GM12873 (cell line): ENCODE data around the gene GPR15LG.

ENCODE experiments used
- TF ChIP-seq, protein P1 (sequence below): IDR thresholded peaks from 2 replicates; pipeline ENCODE4 v1.5.1; 2012; ENCODE audit warnings: low read depth, mild to moderate bottlenecking, moderate library complexity, low read length, control low read depth; ENCODE audit not compliant: insufficient read depth; ENCODE audit errors: missing control alignments

GPR15LG gene

DNA sequence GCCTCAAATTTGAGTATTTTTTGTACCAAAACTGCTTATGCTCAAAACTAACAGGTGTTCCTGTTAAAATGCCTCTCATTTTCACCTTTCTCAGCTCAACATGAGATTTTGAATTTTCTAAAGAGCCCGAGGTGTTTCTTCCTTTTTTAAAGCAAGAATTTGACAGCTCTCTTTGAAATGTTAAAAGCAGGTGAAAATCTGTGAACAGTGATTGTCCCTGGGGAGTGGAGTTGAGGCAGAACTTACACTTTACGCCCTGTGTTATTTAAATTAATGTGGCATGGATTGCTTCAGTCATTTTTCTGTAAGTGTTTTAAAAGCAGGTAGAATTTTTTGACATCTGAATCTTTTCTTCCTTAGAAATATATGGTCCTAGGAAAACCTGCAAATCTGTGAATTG lies 9.2 kb upstream of the GPR15LG start:
- TF ChIP-seq, protein P1, sequence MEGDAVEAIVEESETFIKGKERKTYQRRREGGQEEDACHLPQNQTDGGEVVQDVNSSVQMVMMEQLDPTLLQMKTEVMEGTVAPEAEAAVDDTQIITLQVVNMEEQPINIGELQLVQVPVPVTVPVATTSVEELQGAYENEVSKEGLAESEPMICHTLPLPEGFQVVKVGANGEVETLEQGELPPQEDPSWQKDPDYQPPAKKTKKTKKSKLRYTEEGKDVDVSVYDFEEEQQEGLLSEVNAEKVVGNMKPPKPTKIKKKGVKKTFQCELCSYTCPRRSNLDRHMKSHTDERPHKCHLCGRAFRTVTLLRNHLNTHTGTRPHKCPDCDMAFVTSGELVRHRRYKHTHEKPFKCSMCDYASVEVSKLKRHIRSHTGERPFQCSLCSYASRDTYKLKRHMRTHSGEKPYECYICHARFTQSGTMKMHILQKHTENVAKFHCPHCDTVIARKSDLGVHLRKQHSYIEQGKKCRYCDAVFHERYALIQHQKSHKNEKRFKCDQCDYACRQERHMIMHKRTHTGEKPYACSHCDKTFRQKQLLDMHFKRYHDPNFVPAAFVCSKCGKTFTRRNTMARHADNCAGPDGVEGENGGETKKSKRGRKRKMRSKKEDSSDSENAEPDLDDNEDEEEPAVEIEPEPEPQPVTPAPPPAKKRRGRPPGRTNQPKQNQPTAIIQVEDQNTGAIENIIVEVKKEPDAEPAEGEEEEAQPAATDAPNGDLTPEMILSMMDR, result no peak

DNA sequence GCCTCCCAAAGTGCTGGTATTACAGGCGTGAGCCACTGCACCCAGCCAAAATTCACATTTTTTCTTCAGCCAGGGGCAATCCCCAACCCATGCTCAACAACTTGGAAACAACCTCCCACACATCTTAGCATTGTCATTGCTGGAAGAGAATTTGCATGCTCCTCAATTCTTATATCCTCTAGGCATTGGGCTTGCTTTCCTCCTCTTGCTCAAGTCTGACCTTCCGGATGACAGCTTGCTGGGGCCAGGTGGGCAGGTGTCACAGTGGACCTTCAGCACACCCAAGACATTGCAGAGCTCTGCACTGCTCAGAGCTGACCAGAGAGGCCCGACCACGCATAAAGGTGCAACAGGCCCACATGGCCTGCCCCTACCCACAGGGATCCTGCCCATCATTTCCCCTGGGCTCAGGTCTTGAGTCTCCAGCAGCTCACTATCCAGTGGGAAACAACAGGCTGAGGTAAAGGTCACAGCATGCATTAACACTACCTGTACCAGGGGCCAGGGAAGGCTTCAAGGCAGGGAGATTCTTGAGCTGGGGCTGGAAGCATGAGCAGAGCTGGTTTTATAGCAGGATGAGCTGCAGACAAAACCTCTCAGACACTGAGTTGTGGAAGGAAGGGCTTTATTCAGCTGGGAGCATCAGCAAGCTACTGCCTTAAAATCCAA lies 6.8 kb upstream of the GPR15LG start:
- TF ChIP-seq, protein P1, result no peak

DNA sequence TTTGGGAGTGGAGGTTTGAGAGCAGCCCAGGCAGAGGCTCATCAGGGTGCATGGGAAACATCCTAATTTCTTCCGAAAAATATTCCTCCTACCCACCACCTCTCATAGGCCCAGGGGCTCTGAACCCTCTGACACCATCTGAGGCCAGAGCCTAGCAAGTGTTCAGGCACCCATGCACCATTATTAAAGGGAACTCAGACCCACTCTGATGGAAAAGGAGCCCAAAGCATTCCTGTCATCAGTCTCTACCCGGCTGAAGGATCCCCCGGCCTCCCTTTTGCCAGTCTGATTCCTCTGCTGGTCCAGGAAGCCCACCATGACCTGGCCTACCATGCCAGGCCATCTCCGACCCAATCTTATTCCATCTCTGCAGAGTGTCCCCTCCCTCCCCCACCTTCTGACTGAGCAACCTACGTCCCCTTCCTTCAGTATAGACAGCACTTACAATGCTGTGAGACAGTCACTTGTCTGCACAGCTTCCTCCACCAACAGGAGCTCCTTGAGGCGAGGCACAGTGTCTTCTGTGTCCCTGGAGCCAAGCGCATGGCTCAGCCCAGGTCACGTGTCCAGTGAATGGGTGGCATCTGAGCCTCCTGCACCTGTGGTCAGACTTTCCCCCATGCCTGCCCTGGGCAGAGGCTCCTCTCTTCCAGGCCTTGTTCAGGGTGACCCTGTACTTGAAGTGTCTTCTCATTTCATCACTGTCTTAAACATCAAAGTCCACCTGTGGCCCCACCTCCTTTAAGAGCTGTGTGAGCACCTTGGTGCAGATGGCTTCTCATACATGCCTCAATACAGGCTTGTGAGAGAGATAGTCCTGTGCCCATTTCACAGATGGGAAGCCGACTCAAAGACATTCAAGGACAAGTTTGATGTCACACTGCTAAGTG lies 889 bp upstream of the GPR15LG start:
- TF ChIP-seq, protein P1, result no peak

DNA sequence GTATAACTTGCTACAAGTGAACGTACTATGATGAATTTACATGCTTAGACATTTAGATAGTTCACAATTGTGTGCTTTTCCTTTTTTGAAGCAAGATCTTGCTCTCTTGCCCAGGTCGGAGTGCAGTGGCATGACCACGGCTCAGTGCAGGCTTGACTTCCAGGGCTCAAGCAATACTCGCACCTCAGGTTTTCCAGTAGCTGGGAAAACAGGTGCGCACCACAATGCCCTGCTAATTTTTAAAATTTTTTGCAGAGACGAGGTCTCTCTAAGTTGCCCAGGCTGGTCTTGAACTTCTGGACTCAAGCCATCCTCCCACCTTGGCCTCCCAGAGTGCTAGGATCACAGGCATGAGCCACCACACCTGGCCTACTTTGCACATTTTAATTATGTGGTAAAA lies 1.8 kb downstream of the GPR15LG start:
- TF ChIP-seq, protein P1, result no peak

DNA sequence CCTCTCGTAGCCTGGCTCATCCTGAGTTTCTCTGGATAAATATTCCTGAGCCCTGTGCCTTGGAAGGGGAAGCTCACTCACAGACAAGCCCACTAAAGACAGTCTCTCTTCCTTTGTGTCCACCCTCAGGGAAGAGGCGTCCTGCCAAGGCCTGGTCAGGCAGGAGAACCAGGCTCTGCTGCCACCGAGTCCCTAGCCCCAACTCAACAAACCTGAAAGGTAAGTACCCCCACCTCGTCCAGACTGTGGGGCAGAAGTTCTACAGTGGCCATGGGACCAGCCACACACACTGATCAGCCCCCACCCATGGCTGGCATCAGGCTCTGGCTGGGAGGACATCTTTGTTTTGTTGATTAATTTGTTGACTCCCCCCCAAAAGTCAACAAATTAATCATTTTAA lies 2.8 kb downstream of the GPR15LG start:
- TF ChIP-seq, protein P1, result no peak

DNA sequence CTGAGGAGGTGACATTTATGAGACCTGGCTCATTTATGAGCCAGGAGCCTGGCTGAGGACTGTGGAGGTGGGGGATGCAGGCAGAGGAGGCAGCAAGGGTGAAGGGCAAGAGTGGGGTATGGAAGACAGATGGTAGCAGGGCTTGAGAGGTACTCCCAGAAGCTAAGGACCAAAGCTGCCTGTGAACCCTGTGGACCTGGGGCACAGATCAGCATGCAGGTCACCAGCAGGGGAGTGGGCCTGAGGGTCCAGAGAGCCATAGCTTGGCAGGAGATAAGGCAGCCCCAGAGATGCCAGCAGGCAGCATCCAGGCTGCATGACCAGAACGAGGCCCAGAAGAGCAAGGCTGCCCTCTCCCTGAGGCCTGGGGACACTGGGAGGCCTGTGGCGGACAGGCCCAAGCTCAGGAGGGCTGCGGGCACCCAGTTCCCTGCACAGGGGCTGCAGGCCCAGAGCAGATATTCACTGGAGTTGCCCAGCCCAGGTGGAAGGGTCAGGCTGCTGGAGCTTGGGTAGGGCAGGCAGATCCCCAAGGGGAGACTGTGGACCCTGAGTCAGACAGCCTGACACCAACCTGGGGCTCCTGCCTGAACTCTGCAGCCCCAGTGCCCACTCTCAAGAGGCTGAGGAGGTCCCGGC lies 3.4 kb downstream of the GPR15LG start:
- TF ChIP-seq, protein P1, result no peak

DNA sequence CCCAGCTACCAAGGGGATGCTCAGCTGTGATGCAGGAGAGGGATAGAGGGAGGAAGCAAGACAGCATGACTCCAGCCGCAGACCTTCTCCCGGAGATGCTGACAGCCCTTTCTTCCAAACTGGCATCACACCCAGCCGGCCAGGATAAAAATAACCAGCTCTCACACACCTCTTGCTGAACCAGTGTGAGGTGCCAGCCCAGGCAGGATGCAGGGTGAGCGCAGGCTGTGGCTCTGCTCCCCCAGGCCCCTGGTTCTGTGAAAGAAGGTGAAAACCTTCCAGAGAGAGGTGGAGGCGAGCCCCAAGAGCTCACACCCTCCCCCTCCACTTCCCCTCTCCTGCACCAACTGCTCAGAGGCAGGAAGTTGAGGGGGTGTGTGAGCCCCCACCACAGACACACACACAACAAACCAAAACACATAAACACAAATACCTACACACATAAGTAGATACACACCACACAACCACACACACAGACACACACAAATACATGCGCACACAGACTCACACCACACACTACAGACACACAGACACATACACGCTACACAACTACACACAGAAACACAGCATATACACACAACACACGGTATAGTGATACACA lies 4.0 kb downstream of the GPR15LG start:
- TF ChIP-seq, protein P1, result no peak
